Activated naive CD4-positive, alpha-beta T cell treated with anti-CD3 and anti-CD28 coated beads, Interleukin-2, amount 50 U/mL, for 16 hours (primary cell): ENCODE data around the gene HIP1.
"Not testable (repeated sequence)": the region's sequence is repeated elsewhere in the genome, so short reads cannot be mapped to it uniquely, and the experiment has no call there.

ENCODE experiments used
- DNase-seq: peaks from one replicate; pipeline ENCODE4 v3.0.0-alpha.2; 2020

Gene HIP1

DNA sequence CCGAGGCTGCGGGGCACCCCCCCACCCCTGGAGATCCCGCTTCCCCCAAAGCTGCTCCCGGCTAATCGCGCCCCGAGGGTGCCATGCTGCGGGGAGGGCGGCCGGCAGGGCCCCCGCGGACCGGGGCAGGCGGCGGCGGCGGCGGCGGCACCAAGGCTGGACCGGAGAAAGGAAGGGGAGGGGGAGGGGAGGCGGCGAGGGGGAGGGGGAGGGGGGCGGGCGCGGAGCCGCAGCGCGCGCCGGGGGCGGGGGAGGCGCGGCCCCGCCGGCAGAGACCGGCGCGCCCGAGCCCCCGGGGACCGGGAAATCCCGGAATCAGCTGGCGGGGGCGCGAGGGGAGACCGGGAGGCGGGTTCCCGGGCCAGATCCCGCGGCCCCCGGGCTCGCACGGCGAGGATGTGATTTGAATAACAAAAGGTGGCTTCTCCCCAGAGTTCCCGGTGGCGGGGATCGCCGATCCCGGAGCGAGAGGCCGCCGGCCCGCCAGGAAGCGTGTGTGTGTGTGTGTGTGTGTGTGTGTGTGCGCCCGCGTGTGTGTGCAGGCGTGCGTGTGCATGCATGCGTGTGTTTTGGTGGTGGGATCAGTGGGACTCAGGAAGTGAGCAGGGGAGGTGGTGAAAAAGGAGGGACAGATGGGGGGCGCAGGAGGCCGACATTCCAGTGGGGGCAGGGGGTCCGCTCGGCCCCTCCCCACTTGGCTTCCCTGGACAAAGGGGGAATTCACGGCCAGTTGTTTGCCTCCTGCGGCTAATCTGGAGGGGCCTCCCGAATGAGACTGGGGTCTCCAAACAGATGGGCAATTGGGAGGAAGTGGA is 99.5 kb downstream of the HIP1 start:
- peak; percentile 38 for DNase-seq

DNA sequence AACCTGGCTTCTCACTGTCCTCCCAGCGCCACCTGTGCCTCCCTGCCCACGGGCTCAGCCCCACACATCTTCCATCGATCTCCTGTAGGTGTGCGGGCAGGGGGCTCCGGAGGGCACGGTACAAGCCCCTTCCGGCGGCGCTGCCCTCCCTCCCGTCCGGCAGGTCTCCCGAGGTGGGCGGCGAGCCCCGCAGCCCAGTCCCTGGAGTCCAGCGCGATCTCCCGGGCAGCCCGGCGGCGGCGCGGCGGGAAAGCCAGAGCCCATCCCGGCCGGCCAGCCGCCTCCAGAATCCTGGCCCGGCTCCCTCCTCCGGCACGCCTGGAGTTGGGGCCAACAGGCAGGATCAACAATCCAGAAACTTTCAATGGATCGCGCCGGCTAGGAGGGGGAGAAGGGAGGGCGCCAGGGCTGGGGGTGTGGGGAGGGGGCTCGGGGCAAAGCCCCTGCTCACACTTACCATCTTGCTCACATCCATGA is 100.1 kb downstream of the HIP1 start:
- DNase-seq = no peak

GRCh38 chr7:75637854-75638593 is 100.7 kb downstream of the HIP1 start:
- no peak for DNase-seq

GRCh38 chr7:75635036-75635435 is 103.7 kb downstream of the HIP1 start:
- no peak for DNase-seq

DNA sequence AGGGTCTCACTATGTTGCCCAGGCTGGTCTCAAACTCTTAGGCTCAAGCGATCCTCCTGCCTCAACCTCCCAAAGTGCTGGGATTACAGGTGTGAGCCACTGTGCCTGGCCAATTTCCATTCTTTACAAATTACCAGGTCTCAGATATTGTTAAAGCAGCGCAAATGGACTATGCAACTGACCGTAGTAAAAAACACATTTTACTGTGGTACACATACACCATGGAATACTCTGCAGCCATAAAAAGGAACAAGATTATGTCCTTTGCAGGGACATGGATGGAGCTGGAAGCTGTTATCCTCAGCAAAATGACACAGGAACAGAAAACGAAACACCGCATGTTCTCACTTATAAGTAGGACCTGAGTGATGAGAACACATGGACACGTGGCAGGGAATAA is 106.2 kb downstream of the HIP1 start:
- not testable (repeated sequence) for DNase-seq

DNA sequence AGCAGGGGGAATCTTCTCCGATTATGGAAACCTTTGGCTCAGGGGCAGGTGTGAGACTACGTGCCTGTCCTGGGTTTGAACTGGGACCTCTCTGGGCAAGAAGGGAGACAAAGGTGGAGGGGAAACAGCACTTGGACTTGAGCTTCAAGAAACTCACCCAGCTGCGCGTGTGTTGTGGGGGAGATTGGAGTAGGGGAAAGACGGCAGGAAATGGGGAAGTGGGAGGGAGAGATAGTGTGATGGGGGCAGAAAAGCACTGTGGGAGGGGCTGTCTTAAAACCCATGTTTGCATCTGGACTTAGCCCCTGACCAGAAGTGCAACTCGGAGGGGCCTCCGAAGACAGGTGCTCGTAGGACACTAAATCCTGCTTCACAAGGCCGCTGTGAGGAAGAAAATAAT is 107.0 kb downstream of the HIP1 start:
- no peak for DNase-seq

GRCh38 chr7:75630549-75630948 is 108.2 kb downstream of the HIP1 start:
- DNase-seq = no peak

GRCh38 chr7:75629044-75629443 is 109.7 kb downstream of the HIP1 start:
- DNase-seq = no peak

DNA sequence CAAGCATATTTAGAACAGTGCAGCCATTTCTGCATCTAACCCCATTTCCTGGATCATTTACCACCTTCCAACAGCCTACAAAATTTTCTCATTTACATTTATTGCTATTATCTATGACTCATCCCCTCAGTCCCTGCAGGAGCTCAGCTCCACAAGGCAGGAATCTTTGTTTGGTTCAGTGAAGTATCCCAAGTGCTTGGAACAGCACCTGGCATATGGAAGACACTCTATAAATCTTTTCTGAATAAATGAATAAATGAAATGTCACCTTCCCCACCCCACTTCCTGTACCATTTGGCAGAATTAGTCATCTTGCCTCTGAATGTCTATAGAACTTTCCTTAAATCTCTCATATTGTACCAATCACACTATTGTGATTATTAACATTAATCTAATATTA is 110.7 kb downstream of the HIP1 start:
- DNase-seq = no peak

DNA sequence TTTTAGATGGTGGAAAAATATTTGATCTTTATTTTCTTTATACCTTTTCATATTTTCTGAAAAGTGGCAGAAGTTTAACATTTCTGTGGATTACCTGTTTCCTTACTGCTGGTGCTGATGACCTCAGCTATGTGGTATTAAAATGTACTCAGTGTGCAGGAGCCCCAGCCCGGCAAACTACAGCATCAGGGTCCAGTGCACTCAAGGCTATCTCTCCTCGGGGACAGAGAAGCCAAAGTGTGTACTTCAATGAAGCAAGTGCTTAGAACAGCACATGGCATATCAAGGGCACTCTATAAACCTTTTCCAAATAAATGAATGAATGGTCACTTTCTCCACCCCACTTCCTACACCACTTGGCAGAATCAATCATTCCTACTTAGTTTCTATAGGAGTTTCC is 111.8 kb downstream of the HIP1 start:
- no peak for DNase-seq

GRCh38 chr7:75625868-75626267 is 112.9 kb downstream of the HIP1 start:
- no peak for DNase-seq

- DNase-seq = no peak
Observed at GRCh38 chr7:75624134-75624832, 114.5 kb downstream of the HIP1 start.

- no peak for DNase-seq
Observed at GRCh38 chr7:75623390-75624133, 115.2 kb downstream of the HIP1 start.

- no peak for DNase-seq
Observed at GRCh38 chr7:75621124-75621523, 117.6 kb downstream of the HIP1 start.

DNA sequence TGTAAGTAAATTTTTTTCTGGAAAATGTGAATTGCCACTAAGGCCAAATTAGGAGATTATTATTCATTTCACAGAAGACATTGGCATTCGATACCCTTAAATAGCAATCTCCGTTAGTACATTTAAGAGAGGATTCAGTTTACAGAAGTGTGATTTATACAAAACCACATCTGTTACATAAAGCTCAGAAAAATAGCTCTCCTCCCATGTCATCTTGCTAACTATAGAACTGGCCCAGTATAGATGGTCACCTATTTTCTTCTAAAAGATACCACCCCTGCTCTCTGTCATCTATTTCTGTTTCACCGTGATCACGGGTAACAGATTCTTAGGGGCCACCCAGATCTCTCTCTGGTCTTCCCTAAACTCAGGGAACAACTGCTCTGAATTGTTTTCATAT is 119.1 kb downstream of the HIP1 start:
- DNase-seq = no peak

DNA sequence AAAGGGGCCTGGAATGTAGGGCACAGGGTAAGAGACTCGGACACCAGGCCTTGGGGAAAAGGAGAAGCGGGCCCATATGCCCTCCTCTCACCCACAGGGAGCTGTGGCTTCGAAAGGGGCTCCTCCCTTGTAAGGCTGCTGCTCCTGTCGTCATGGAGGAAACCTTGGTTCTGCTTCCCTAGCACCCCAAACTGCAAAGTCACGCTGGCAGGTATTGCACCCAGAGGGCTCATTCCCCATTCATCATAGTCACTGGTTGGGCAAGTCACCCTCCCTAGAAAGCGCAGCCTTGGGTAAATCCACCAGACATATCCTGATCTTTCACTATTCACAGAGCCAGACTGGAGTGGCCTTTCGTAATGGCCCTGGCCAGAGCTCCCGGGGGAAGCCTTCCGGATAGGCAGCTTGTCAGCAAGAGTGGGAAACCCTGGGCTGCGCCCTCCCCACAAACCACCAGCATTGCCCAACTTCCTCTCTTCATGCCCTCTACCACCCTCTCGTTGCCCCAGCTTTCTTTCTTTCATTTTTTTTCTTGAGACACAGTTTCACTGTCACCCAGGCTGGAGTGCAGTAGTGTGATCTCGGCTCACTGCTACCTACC is 121.0 kb downstream of the HIP1 start:
- peak; percentile 32 for DNase-seq

DNA sequence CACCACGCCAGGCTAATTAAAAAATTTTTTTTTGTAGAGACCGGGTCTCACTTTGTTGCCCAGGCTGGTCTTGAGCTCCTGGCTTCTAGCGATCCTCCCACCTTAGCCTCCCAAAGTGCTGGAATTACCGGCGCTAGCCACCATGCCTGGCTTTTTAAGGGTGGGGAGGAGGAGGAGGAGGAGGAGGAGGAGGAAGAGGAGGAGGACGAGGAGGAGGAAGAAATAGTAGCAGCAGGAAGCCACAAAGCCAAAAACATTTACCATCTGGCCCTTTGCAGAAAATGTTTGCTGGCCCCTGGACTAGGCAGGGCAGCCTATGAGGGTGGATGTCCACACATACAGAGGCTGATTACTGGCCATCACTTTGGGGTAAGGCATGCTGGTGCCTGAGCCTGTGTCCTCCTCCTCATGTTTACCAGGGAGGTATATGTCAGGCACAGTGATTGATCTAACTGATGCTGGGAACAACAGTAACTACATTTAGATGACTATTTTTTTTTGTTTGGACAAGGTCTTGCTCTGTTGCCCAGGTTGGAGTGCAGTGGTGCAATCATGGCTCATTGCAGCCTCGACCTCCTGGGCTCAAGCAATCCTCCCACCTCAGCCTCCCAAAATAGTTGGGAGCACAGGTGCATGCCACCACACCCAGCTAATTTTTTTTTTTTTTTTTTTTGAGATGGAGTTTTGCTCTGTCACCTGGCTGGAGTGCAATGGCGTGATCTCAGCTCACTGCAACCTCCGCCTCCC is 122.1 kb downstream of the HIP1 start:
- no peak for DNase-seq

GRCh38 chr7:75614401-75614800 is 124.3 kb downstream of the HIP1 start:
- DNase-seq = no peak

DNA sequence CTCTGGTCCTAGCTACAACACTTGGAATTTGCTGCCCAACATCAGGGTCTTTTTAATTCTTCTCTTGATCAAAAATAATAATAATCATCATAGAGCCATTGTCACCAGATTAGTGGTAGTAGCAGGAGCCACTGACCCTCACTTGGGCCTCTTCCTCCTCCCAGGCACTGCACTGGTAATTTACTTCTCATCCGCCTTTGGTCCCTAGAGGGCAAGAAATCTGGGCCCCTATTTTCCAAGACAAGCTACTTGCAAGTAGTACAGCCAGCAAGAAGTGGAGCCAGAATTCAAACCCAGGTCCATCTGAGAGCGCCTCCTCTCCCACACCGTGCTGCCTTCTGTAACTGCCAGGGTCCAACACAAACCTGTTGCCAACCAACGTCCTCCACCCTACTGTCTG is 125.4 kb downstream of the HIP1 start:
- DNase-seq = no peak

- DNase-seq = no peak
Observed at GRCh38 chr7:75611557-75612178, 127.1 kb downstream of the HIP1 start.

- DNase-seq = not testable (repeated sequence)
Observed at GRCh38 chr7:75609416-75609815, 129.3 kb downstream of the HIP1 start.
